ENCODE data around the gene CYB5R3. TPM values are rescaled to one million over a fixed set of nuclear protein-coding genes. Genes with fewer than 3 reads are reported as not detected.

Gene CYB5R3
- total and polyA plus RNA-seq, 2 donors (not counting 3 experiments of a cell fraction or from before 2014, with no cell fraction given), result 217 to 263 TPM

- peaks cover 34 to 45% of the 10 kb centered on the region in 2 experiments for H3K36me3 ChIP-seq (ENCODE audit: control insufficient read depth in 2 of 2, extremely low read depth in 1 of 2, insufficient read depth in 2 of 2, low read length in 2 of 2)
- H2AFZ ChIP-seq (ENCODE audit: low read depth, low read length), result no peak overlapping the region
- ChIA-PET POLR2A (no interaction called here), CTCF (interaction anchor here (1.3 kb wide), 1 partner anchor 15 kb away, joined by 4 read pairs; no protein-coding TSS in a partner anchor)
- FAIRE-seq (no peak), DNase-seq (ENCODE audit: low read depth, low spot score) (no peak)
- no peaks in the 10 kb centered on the region for H4K20me1 ChIP-seq (replicated peaks; ENCODE audit: control insufficient read depth, extremely low read depth, insufficient read depth, low read length)
- intact Hi-C loops (cut with micrococcal nuclease) (no loop called here), dilution Hi-C loops (cut with MboI; ENCODE audit: extremely low pct_ligation_motif_present, low sequenced_read_pairs) (no loop called here)
- H3K9me3 ChIP-seq (replicated peaks; ENCODE audit: control insufficient read depth, insufficient read depth, low read length), result no peaks in the 10 kb centered on the region
- BruUV-seq (replicated peaks), result no TSS peak
- no peak overlapping the region for H3K4me3 ChIP-seq (replicated peaks in 1 of 3; ENCODE audit: insufficient read depth in 1 of 3, low read depth in 1 of 3, low read length in 3 of 3)
- no peak overlapping the region for H3K9ac ChIP-seq (replicated peaks; ENCODE audit: extremely low read depth, insufficient read depth, low read length)
- H3K27me3 ChIP-seq (ENCODE audit: control insufficient read depth in 2 of 2, insufficient read depth in 2 of 2, low read length in 2 of 2), result no peaks in the 10 kb centered on the region
- H3K79me2 ChIP-seq (ENCODE audit: control insufficient read depth, insufficient read depth, low read length), result peaks cover 9% of the 10 kb centered on the region
- no peak overlapping the region for H3K27ac ChIP-seq (ENCODE audit: insufficient read depth, low read depth, low read length)
- H3K4me1 ChIP-seq (ENCODE audit: control insufficient read depth, extremely low read depth, insufficient read depth, low read length), result no peaks in the 10 kb centered on the region
- no peak overlapping the region for H3K4me2 ChIP-seq (ENCODE audit: insufficient read depth, low read length)
- no peaks in the 10 kb centered on the region for H3K9me1 ChIP-seq (replicated peaks; ENCODE audit: control insufficient read depth, extremely low read depth, insufficient read depth, low read length)
- TF ChIP-seq POLR2A (IDR thresholded peaks at IDR 0.05; ENCODE audit: low read depth, low read length) (no peak), POLR2AphosphoS5 (IDR thresholded peaks at IDR 0.05; ENCODE audit: insufficient read depth, low read depth, low read length) (no peak), EZH2 (IDR thresholded peaks at IDR 0.05; ENCODE audit: borderline replicate concordance, low read depth, low read length, severe bottlenecking) (no peak), JUN (IDR thresholded peaks at IDR 0.05; ENCODE audit: borderline replicate concordance, insufficient read depth, insufficient read length, low read depth) (no peak), FOS (IDR thresholded peaks at IDR 0.05; ENCODE audit: borderline replicate concordance, insufficient read depth, low read length) (no peak)
These were observed 52.2 kb downstream of the CYB5R3 start for GRCh38 chr22:42596863-42597530.

GRCh38 chr22:42596336-42596735, 52.9 kb downstream of the CYB5R3 start:
- intact Hi-C loops (cut with micrococcal nuclease) (no loop called here), dilution Hi-C loops (cut with MboI; ENCODE audit: extremely low pct_ligation_motif_present, low sequenced_read_pairs) (no loop called here)
- POLR2A ChIA-PET, result interaction anchor here (0.7 kb wide), 1 partner anchor 19 kb away, joined by 3 read pairs; no protein-coding TSS in a partner anchor
- Histone ChIP-seq H3K9me3 (replicated peaks; ENCODE audit: control insufficient read depth, insufficient read depth, low read length) (no peaks in the 10 kb centered on the region), H3K4me2 (ENCODE audit: insufficient read depth, low read length) (no peak overlapping the region), H3K36me3 (ENCODE audit: control insufficient read depth in 2 of 2, extremely low read depth in 1 of 2, insufficient read depth in 2 of 2, low read length in 2 of 2) (peaks cover 39 to 49% of the 10 kb centered on the region in 2 experiments), H3K9me1 (replicated peaks; ENCODE audit: control insufficient read depth, extremely low read depth, insufficient read depth, low read length) (no peaks in the 10 kb centered on the region), H3K27ac (ENCODE audit: insufficient read depth, low read depth, low read length) (no peak overlapping the region), H3K4me3 (replicated peaks in 1 of 3; ENCODE audit: insufficient read depth in 1 of 3, low read depth in 1 of 3, low read length in 3 of 3) (no peak overlapping the region), H2AFZ (ENCODE audit: low read depth, low read length) (no peak overlapping the region), H3K27me3 (ENCODE audit: control insufficient read depth in 2 of 2, insufficient read depth in 2 of 2, low read length in 2 of 2) (no peaks in the 10 kb centered on the region), H3K9ac (replicated peaks; ENCODE audit: extremely low read depth, insufficient read depth, low read length) (no peak overlapping the region), H3K4me1 (ENCODE audit: control insufficient read depth, extremely low read depth, insufficient read depth, low read length) (no peaks in the 10 kb centered on the region), H3K79me2 (ENCODE audit: control insufficient read depth, insufficient read depth, low read length) (peaks cover 7% of the 10 kb centered on the region), H4K20me1 (replicated peaks; ENCODE audit: control insufficient read depth, extremely low read depth, insufficient read depth, low read length) (no peaks in the 10 kb centered on the region)
- FAIRE-seq, result no peak
- CTCF ChIA-PET, result no interaction called here
- TF ChIP-seq CTCF (IDR thresholded peaks at IDR 0.05; ENCODE audit: extremely low read depth in 1 of 2, insufficient read depth in 1 of 2, low read depth in 1 of 2, low read length in 2 of 2), result no peak
- TF ChIP-seq POLR2AphosphoS5 (IDR thresholded peaks at IDR 0.05; ENCODE audit: insufficient read depth, low read depth, low read length), result no peak
- BruUV-seq (replicated peaks), result no TSS peak
- DNase-seq (ENCODE audit: low read depth, low spot score), result no peak

Data from endothelial cell of umbilical vein (primary cell).